PC-9 (cell line): ENCODE results near the gene SEC11A. TPM values are rescaled to one million over a fixed set of nuclear protein-coding genes. Genes with fewer than 3 reads are reported as not detected.

ENCODE experiments used
- BruUV-seq: library from RNA; stranded (reverse); fragments of 400-500 nt; replicated peaks from 2 replicates; lab custom pipeline; 2021; lab: Mats Ljungman, UMichigan
- CTCF ChIA-PET: fragments of 300-600 bp; sonication (Branson Sonifier 250); formaldehyde crosslinking; loops from one replicate; lab custom pipeline; 2022; ENCODE audit warnings: antibody characterized with exemption; lab: Charles Lee
- POLR2A ChIA-PET: fragments of 300-600 bp; sonication (Branson Sonifier 250); formaldehyde crosslinking; loops from one replicate; lab custom pipeline; 2022; ENCODE audit warnings: antibody characterized with exemption; ENCODE audit not compliant: unreplicated experiment; lab: Charles Lee
- DNase-seq, 2 experiments: peaks; one replicate each; pipeline versions ENCODE4 v3.0.0 to v3.0.0-alpha.2; 2015 to 2022; ENCODE audit warnings: mixed read lengths in 1 of 2
- H2AFZ ChIP-seq: fragments of 200-600 bp; sonication (generic); 2 replicates; pipeline ENCODE4 v1.8.1; 2017; ENCODE audit warnings: antibody characterized with exemption
- H3F3A ChIP-seq: fragments of 200-600 bp; sonication (generic); 2 replicates; pipeline ENCODE4 v1.8.1; 2017; ENCODE audit warnings: antibody characterized with exemption, mild to moderate bottlenecking, low read depth; ENCODE audit not compliant: insufficient read depth
- H3K27ac ChIP-seq: fragments of 200-600 bp; sonication (generic); 2 replicates; pipeline ENCODE4 v1.6.1; 2016; ENCODE audit warnings: mixed run types
- H3K27me3 ChIP-seq: fragments of 200-600 bp; sonication (generic); 2 replicates; pipeline ENCODE4 v1.6.1; 2016; ENCODE audit warnings: low read depth, mixed run types; ENCODE audit not compliant: insufficient read depth
- H3K36me3 ChIP-seq: fragments of 200-600 bp; sonication (generic); 2 replicates; pipeline ENCODE4 v1.6.1; 2016; ENCODE audit warnings: low read depth, mixed run types
- H3K4me1 ChIP-seq: fragments of 200-600 bp; sonication (generic); replicated peaks from 2 replicates; pipeline ENCODE4 v1.6.1; 2016; ENCODE audit warnings: mixed run types; ENCODE audit not compliant: insufficient read depth
- H3K4me2 ChIP-seq: fragments of 200-600 bp; sonication (generic); 2 replicates; pipeline ENCODE4 v1.6.1; 2017; ENCODE audit warnings: mixed run types
- H3K4me3 ChIP-seq: fragments of 200-600 bp; sonication (generic); 2 replicates; pipeline ENCODE4 v1.6.1; 2016; ENCODE audit warnings: mixed run types
- H3K79me2 ChIP-seq: fragments of 200-600 bp; sonication (generic); 2 replicates; pipeline ENCODE4 v1.6.1; 2017; ENCODE audit warnings: low read depth, mixed run types
- H3K9me2 ChIP-seq: fragments of 200-600 bp; sonication (generic); 2 replicates; pipeline ENCODE4 v1.8.1; 2017; ENCODE audit warnings: mild to moderate bottlenecking; ENCODE audit not compliant: insufficient read depth
- H3K9me3 ChIP-seq: fragments of 200-600 bp; sonication (generic); 2 replicates; pipeline ENCODE4 v1.8.1; 2016; ENCODE audit warnings: low read depth; ENCODE audit not compliant: insufficient read depth
- H4K20me1 ChIP-seq: fragments of 200-600 bp; sonication (generic); 2 replicates; pipeline ENCODE4 v1.8.1; 2017; ENCODE audit not compliant: insufficient read depth
- EZH2 ChIP-seq: fragments of 200-600 bp; sonication (generic); IDR thresholded peaks from 2 replicates; pipeline ENCODE4 v1.8.0; 2017; ENCODE audit warnings: antibody characterized with exemption, low read depth
- intact Hi-C: fragments of 100-400 bp; cut with micrococcal nuclease; formaldehyde crosslinking; loops from one replicate; pipeline ENCODE4 v1.10.0; 2022; ENCODE audit not compliant: unreplicated experiment
- total RNA-seq: library from RNA; stranded (reverse); gene quantifications from 2 replicates; pipeline ENCODE4 v1.2.3, GENCODE V29; 2021
- TF ChIP-seq, protein P1 (sequence below): fragments of 200-600 bp; sonication (generic); conservative IDR thresholded peaks from 2 replicates; pipeline ENCODE4 v1.6.1; 2017; ENCODE audit warnings: mixed run types, antibody characterized with exemption, mild to moderate bottlenecking, moderate library complexity

The SEC11A gene
- total RNA-seq, 1 experiment from 2014 or later: 174 TPM

DNA sequence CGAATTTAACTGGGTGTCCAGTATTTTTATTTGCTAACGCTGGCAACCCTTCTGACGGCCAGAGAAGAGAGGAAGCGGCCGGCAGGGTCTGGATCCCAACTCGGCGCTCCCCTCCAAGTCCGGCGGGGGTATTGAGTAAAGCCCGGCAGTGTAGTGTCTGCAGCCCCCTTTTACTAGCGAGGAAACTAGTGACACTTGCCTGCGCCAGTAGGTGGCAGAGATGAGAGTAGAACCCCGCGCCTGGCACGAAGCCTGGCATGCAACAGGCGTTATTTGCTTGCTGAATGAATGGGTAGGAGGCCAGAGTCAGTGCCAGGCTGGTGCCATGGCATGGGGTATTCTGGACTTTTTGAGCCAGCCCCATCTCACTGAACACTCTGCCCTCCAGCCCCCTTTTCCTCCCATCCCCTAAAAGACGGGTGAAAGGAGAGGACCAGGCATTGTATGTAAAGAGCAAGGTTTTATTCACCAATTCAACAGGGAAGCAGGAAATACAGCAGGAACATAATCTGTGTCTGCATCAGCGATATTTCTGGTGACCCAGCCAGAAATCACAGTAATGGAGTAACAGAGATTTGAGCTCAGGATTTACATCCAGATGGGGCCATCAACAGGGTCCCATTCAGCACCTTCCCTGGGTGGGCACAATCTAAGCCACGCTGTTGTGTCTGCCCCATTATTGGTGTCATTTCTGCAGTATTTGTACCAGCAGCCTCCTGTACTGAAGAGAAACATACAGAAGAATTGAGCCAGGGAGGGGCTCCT is 61.1 kb downstream of the SEC11A start:
- H3F3A ChIP-seq: peaks cover 46% of the 10 kb centered on the region; the same call in 1 of the 2 replicates
- H3K79me2 ChIP-seq: peaks cover 31% of the 10 kb centered on the region
- CTCF ChIA-PET: interaction anchor here (0.5 to 0.7 kb wide), 2 partner anchors 22 to 514 kb away, joined by 3 read pairs; no protein-coding TSS in a partner anchor
- H3K27me3 ChIP-seq: no peaks in the 10 kb centered on the region
- H3K9me3 ChIP-seq: no peaks in the 10 kb centered on the region
- H3K9me2 ChIP-seq: no peaks in the 10 kb centered on the region
- H2AFZ ChIP-seq: peak overlapping the region; percentile 90
- BruUV-seq: TSS peak; percentile 72
- intact Hi-C loops: loop anchor here (1.0 to 10.0 kb wide), 5 partner anchors 54 to 273 kb away; partner anchors contain the start of genes ZNF592 and ZSCAN2
- peaks cover 34% of the 10 kb centered on the region for H3K4me1 ChIP-seq
- H3K4me3 ChIP-seq: peak overlapping the region; percentile 86
- peaks cover 17% of the 10 kb centered on the region; the same call in 1 of the 2 replicates for H3K36me3 ChIP-seq
- no peak for TF ChIP-seq EZH2
- TF ChIP-seq, protein P1, sequence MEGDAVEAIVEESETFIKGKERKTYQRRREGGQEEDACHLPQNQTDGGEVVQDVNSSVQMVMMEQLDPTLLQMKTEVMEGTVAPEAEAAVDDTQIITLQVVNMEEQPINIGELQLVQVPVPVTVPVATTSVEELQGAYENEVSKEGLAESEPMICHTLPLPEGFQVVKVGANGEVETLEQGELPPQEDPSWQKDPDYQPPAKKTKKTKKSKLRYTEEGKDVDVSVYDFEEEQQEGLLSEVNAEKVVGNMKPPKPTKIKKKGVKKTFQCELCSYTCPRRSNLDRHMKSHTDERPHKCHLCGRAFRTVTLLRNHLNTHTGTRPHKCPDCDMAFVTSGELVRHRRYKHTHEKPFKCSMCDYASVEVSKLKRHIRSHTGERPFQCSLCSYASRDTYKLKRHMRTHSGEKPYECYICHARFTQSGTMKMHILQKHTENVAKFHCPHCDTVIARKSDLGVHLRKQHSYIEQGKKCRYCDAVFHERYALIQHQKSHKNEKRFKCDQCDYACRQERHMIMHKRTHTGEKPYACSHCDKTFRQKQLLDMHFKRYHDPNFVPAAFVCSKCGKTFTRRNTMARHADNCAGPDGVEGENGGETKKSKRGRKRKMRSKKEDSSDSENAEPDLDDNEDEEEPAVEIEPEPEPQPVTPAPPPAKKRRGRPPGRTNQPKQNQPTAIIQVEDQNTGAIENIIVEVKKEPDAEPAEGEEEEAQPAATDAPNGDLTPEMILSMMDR: peak; percentile 77
- H4K20me1 ChIP-seq: 0 out of 2 replicates have a peak, but pooled peaks cover 6% of the 10 kb centered on the region
- POLR2A ChIA-PET: interaction anchor here (0.6 kb wide), 1 partner anchor 38 kb away, joined by 6 read pairs; no protein-coding TSS in a partner anchor
- H3K4me2 ChIP-seq: peak overlapping the region; percentile 84
- peak; percentile 67 to 68 for DNase-seq
- peak overlapping the region; percentile 58 for H3K27ac ChIP-seq

DNA sequence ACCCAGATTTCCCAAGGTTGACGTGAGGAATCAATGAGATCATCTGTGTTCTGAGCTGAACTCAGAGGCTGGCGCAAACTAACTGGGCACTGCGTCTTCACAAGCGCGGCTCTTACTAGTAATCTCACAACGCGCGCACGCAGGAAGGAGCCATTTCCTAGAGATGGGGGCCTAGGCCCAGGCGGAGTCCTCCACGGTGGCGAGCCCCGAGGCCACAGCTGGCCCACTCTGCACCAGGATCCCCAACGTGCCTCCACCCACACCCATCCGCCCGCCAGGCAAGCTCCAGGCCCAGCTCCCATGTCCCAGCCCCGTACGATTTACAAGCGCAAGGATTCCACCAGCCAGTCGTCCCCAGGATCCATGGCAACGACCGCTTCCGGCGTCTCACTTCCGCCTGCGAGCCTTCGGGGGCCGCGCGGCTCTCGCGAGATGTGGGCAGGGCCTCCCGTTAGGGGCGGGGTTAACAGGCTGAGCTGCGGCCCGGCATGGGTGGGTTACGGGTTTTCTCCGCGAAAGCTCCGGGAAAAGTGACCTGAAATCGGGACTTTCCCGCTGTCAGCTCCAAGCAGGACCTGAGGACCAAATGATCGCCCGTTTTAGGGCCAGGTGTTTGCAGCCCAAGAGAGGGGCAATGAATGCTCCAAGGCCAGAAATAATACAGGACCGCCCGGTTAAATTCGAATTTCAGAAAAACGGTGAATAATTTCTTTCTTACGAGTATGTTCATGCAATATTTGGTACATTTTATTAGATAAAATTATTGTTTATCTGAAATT is 61.8 kb downstream of the SEC11A start, which contains the start of gene WDR73:
Gene WDR73 (minus strand): TSS at position 374 of the 779 bp plus-strand sequence. CDS start 9 bp downstream, at position 365.
- DNase-seq: peak; percentile 82 to 94
- H3K79me2 ChIP-seq: peaks cover 31% of the 10 kb centered on the region
- peaks cover 30% of the 10 kb centered on the region for H3K4me1 ChIP-seq
- H3K4me3 ChIP-seq: peak within 1 kb of the TSS; percentile 86
- no peaks in the 10 kb centered on the region for H3K27me3 ChIP-seq
- ChIA-PET CTCF (interaction anchor here (0.5 kb wide), 1 partner anchor 22 kb away, joined by 3 read pairs; no protein-coding TSS in a partner anchor), POLR2A (interaction anchor here (0.6 to 0.7 kb wide), 2 partner anchors 39 to 495 kb away, joined by 3 to 6 read pairs; no protein-coding TSS in a partner anchor)
- intact Hi-C loops: loop anchor here (1.0 to 10.0 kb wide), 4 partner anchors 53 to 274 kb away; partner anchors contain the start of gene ZSCAN2
- H2AFZ ChIP-seq: peak within 1 kb of the TSS; percentile 90
- peaks cover 39% of the 10 kb centered on the region; the same call in 1 of the 2 replicates for H3F3A ChIP-seq
- TSS peak; percentile 19 for BruUV-seq
- TF ChIP-seq, protein P1: no peak
- no peak for TF ChIP-seq EZH2
- no peaks in the 10 kb centered on the region for H3K9me3 ChIP-seq
- peak within 1 kb of the TSS; percentile 84 for H3K4me2 ChIP-seq
- H3K27ac ChIP-seq: peak within 1 kb of the TSS; percentile 58
- H4K20me1 ChIP-seq: 0 out of 2 replicates have a peak, but pooled peaks cover 6% of the 10 kb centered on the region
- peaks cover 23% of the 10 kb centered on the region for H3K36me3 ChIP-seq
- no peaks in the 10 kb centered on the region for H3K9me2 ChIP-seq

DNA sequence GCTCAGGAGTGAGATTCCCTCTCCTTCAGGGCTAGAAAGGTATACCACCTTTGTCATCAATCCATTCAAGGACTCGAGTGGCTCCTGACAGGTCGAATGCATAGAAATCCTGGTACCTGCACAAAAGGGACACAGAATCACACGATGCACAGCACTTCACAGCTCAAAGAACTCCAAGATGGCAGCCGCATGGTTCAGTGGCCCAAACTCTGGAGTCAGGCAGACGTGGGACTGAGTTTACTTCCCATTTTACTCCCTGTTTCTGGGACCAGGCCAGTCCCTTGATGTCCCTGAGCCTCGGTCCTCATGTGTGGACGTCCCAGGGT is 62.4 kb downstream of the SEC11A start:
- intact Hi-C loops: loop anchor here (10.0 kb wide), 1 partner anchor 131 kb away; no protein-coding TSS in a partner anchor
- H3F3A ChIP-seq: peaks cover 33% of the 10 kb centered on the region; the same call in 1 of the 2 replicates
- H3K4me1 ChIP-seq: peaks cover 25% of the 10 kb centered on the region
- H3K9me2 ChIP-seq: no peaks in the 10 kb centered on the region
- CTCF ChIA-PET: no interaction called here
- 0 out of 2 replicates have a peak, but pooled peaks cover 6% of the 10 kb centered on the region for H4K20me1 ChIP-seq
- H3K36me3 ChIP-seq: peaks cover 29% of the 10 kb centered on the region
- BruUV-seq: no TSS peak
- H2AFZ ChIP-seq: peak overlapping the region; percentile 90
- peak overlapping the region; percentile 58 for H3K27ac ChIP-seq
- peak overlapping the region; percentile 84 for H3K4me2 ChIP-seq
- DNase-seq: no peak
- POLR2A ChIA-PET: no interaction called here
- H3K9me3 ChIP-seq: no peaks in the 10 kb centered on the region
- H3K4me3 ChIP-seq: peak overlapping the region; percentile 86
- peaks cover 31% of the 10 kb centered on the region for H3K79me2 ChIP-seq
- no peaks in the 10 kb centered on the region for H3K27me3 ChIP-seq
- TF ChIP-seq, protein P1: no peak
- no peak for TF ChIP-seq EZH2
